B cell (primary cell): ENCODE results near the gene TPCN2. TPM values are rescaled to one million over a fixed set of nuclear protein-coding genes. Genes with fewer than 3 reads are reported as not detected.

Experiments
- ATAC-seq: fragments of 200-7000 bp; cut with Tn5 transposase; one replicate; pipeline ENCODE4 v1.10.0; 2021; ENCODE audit warnings: low read depth, mild to moderate bottlenecking, moderate number of reproducible peaks, moderate library complexity
- CTCF ChIA-PET: fragments of 350-600 bp; sonication (Branson Sonifier 250); formaldehyde crosslinking; loops from one replicate; lab custom pipeline; 2021; ENCODE audit warnings: antibody characterized with exemption, inconsistent platforms; lab: Charles Lee
- POLR2A ChIA-PET: fragments of 350-600 bp; sonication (Branson Sonifier 250); formaldehyde crosslinking; loops from one replicate; lab custom pipeline; 2021; ENCODE audit warnings: antibody characterized with exemption; lab: Charles Lee
- DNase-seq: peaks from one replicate; pipeline ENCODE4 v3.0.0; 2013
- H2AFZ ChIP-seq: 2 replicates; pipeline ENCODE4 v1.6.1; 2012; ENCODE audit warnings: mild to moderate bottlenecking, low read depth, low read length; ENCODE audit not compliant: insufficient read depth, poor library complexity, severe bottlenecking
- H3K27ac ChIP-seq, 2 donors: 1 replicate in 1 of 2; 2 replicates in 1 of 2; pipeline ENCODE4 v1.5.1; 2012 to 2013; ENCODE audit warnings: low read length in 2 of 2, mild to moderate bottlenecking in 2 of 2, moderate library complexity in 1 of 2
- H3K27me3 ChIP-seq, 4 experiments: fragments of 200-600 bp in 1 of 4; sonication (generic) in 1 of 4; replicated peaks in 1 of 4; 1 replicate in 2 of 4; 2 replicates in 2 of 4; pipeline versions ENCODE4 v1.6.1 to v1.7.0; 2013 to 2016; ENCODE audit warnings: low read length in 3 of 4, mild to moderate bottlenecking in 2 of 4, mixed read lengths in 1 of 4, moderate library complexity in 1 of 4; ENCODE audit not compliant: insufficient read depth in 4 of 4, control insufficient read depth in 3 of 4; ENCODE audit errors: control extremely low read depth in 1 of 4
- H3K36me3 ChIP-seq, 2 experiments: replicated peaks in 1 of 2; 1 replicate in 1 of 2; 2 replicates in 1 of 2; pipeline versions ENCODE4 v1.6.1 to v1.7.1; 2013; ENCODE audit warnings: low read length in 1 of 2; ENCODE audit not compliant: insufficient read depth in 2 of 2, control insufficient read depth in 1 of 2; ENCODE audit errors: control extremely low read depth in 1 of 2, extremely low read depth in 1 of 2
- H3K4me1 ChIP-seq, 2 donors: fragments of 200-600 bp in 1 of 2; sonication (generic) in 1 of 2; 1 replicate in 1 of 2; 2 replicates in 1 of 2; pipeline versions ENCODE4 v1.5.1 to v1.6.1; 2013 to 2017; ENCODE audit warnings: low read length in 2 of 2; ENCODE audit not compliant: control insufficient read depth in 2 of 2, insufficient read depth in 2 of 2
- H3K4me2 ChIP-seq: replicated peaks from 2 replicates; pipeline ENCODE3; 2012; ENCODE audit warnings: mild to moderate bottlenecking, low read depth, low read length; ENCODE audit not compliant: poor library complexity, severe bottlenecking
- H3K4me3 ChIP-seq, 5 experiments: fragments of 200-600 bp in 1 of 5; sonication (generic) in 1 of 5; 1 replicate in 3 of 5; 2 replicates in 2 of 5; pipeline versions ENCODE4 v1.5.1 to v1.7.0; 2011 to 2016; ENCODE audit warnings: low read length in 4 of 5, mild to moderate bottlenecking in 4 of 5, low read depth in 2 of 5, control low read depth in 1 of 5, moderate library complexity in 1 of 5; ENCODE audit not compliant: insufficient read depth in 1 of 5; ENCODE audit errors: control extremely low read depth in 1 of 5, extremely low read depth in 1 of 5
- H3K79me2 ChIP-seq: fragments of 200-600 bp; sonication (generic); one replicate; pipeline ENCODE4 v1.6.0; 2016; ENCODE audit warnings: low read length; ENCODE audit not compliant: control insufficient read depth, insufficient read depth
- H3K9ac ChIP-seq: fragments of 200-600 bp; sonication (generic); 2 replicates; pipeline ENCODE4 v1.6.1; 2017; ENCODE audit warnings: mild to moderate bottlenecking, low read length, moderate library complexity
- H3K9me3 ChIP-seq, 3 donors: one replicate each; pipeline versions ENCODE4 v1.6.1 to v1.7.1; 2013; ENCODE audit warnings: low read length in 2 of 3; ENCODE audit not compliant: control insufficient read depth in 2 of 3, insufficient read depth in 1 of 3; ENCODE audit errors: control extremely low read depth in 1 of 3
- H4K20me1 ChIP-seq: 2 replicates; pipeline ENCODE4 v1.6.0; 2012; ENCODE audit warnings: mild to moderate bottlenecking, low read length; ENCODE audit not compliant: insufficient read depth, control insufficient read depth, poor library complexity, severe bottlenecking
- H3K27ac Mint-ChIP-seq: one replicate; pipeline ENCODE4 v1.8.0; 2021; ENCODE audit warnings: mixed read lengths
- H3K27me3 Mint-ChIP-seq: one replicate; pipeline ENCODE4 v1.8.0; 2021; ENCODE audit warnings: mixed read lengths
- H3K4me1 Mint-ChIP-seq: one replicate; pipeline ENCODE4 v1.8.0; 2021; ENCODE audit warnings: mixed read lengths
- H3K4me3 Mint-ChIP-seq: one replicate; pipeline ENCODE4 v1.8.0; 2021; ENCODE audit warnings: mixed read lengths
- H3K9me3 Mint-ChIP-seq: one replicate; pipeline ENCODE4 v1.8.0; 2022; ENCODE audit warnings: mixed read lengths; ENCODE audit not compliant: insufficient read depth
- EZH2 ChIP-seq: IDR thresholded peaks from 2 replicates; pipeline ENCODE4 v1.6.1; 2012; ENCODE audit warnings: borderline replicate concordance, low read depth, mild to moderate bottlenecking, moderate library complexity, low read length; ENCODE audit not compliant: insufficient read depth, poor library complexity, severe bottlenecking
- WGBS: methylation state at CpG from one replicate; pipeline ENCODE4 v1.1.5; 2013; ENCODE audit warnings: missing lambda C conversion rate; ENCODE audit not compliant: insufficient coverage; 5-methylcytosine and 5-hydroxymethylcytosine counted together
- intact Hi-C: fragments of 100-400 bp; cut with micrococcal nuclease; formaldehyde crosslinking; loops from one replicate; pipeline ENCODE4 v1.10.0; 2022
- polyA plus RNA-seq: library from polyadenylated mRNA; depleted of rRNA; stranded (reverse); fragments of >200 nt; gene quantifications from 2 replicates; pipeline ENCODE4 v1.2.3, GENCODE V29; 2012
- total RNA-seq, 2 donors: library from RNA; stranded (reverse); fragments of 120-200 nt in 1 of 2; gene quantifications; 1 replicate in 1 of 2; 2 replicates in 1 of 2; pipeline versions ENCODE4 v1.2.3 to v1.2.4, GENCODE V29; 2013 to 2022
- TF ChIP-seq, protein P1 (sequence below): fragments of 200-600 bp; IDR thresholded peaks from one replicate; pipeline ENCODE4 v1.8.0; 2022; ENCODE audit warnings: antibody characterized with exemption, mild to moderate bottlenecking

Gene TPCN2
- total and polyA plus RNA-seq, 2 donors (not counting 1 experiment from before 2014, with no cell fraction given) = 16.8 to 71.4 TPM

DNA sequence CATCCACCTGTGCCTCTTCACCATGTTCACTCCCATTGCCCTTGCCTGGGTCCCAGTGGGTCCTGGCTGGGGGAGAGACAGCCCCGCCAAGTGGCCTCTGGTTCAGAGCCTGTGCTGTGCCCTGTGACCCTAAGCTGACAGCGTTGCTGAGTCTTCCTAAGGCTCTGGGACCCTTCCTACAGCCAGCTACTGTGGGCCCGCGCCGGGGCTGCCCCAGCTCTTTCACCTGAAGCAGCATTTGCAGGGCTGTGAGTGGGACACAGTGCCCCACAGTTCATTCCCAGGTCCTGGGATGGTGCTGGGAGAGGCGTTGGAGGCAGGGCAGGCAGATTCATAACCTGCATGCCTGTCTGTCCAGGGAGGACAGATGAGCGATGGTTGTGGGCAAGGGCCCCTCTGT lies 10.7 kb downstream of the TPCN2 start:
- H3K27ac ChIP-seq = no peak overlapping the region
- TF ChIP-seq, protein P1, sequence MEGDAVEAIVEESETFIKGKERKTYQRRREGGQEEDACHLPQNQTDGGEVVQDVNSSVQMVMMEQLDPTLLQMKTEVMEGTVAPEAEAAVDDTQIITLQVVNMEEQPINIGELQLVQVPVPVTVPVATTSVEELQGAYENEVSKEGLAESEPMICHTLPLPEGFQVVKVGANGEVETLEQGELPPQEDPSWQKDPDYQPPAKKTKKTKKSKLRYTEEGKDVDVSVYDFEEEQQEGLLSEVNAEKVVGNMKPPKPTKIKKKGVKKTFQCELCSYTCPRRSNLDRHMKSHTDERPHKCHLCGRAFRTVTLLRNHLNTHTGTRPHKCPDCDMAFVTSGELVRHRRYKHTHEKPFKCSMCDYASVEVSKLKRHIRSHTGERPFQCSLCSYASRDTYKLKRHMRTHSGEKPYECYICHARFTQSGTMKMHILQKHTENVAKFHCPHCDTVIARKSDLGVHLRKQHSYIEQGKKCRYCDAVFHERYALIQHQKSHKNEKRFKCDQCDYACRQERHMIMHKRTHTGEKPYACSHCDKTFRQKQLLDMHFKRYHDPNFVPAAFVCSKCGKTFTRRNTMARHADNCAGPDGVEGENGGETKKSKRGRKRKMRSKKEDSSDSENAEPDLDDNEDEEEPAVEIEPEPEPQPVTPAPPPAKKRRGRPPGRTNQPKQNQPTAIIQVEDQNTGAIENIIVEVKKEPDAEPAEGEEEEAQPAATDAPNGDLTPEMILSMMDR = no peak
- TF ChIP-seq EZH2 = no peak
- peaks cover 72% of the 10 kb centered on the region for H4K20me1 ChIP-seq
- Mint-ChIP-seq H3K9me3 (no peaks in the 10 kb centered on the region), H3K4me3 (no peak overlapping the region), H3K27me3 (no peaks in the 10 kb centered on the region), H3K27ac (no peak overlapping the region), H3K4me1 (peaks cover 23% of the 10 kb centered on the region)
- no peak overlapping the region for H2AFZ ChIP-seq
- no peak overlapping the region for H3K9ac ChIP-seq
- ChIA-PET CTCF (no interaction called here), POLR2A (no interaction called here)
- H3K4me2 ChIP-seq = no peak overlapping the region
- H3K27me3 ChIP-seq = no peaks in the 10 kb centered on the region
- ATAC-seq = no peak
- no peaks in the 10 kb centered on the region for H3K9me3 ChIP-seq
- DNase-seq = no peak
- H3K79me2 ChIP-seq = peaks cover 61% of the 10 kb centered on the region
- no peak overlapping the region for H3K4me3 ChIP-seq
- H3K4me1 ChIP-seq = peaks cover 24 to 32% of the 10 kb centered on the region in 2 donors
- 100% methylated on average over 6 of the region's 7 CpGs for WGBS
- intact Hi-C loops = no loop called here
- H3K36me3 ChIP-seq = peaks cover 2 to 43% of the 10 kb centered on the region in 2 experiments

DNA sequence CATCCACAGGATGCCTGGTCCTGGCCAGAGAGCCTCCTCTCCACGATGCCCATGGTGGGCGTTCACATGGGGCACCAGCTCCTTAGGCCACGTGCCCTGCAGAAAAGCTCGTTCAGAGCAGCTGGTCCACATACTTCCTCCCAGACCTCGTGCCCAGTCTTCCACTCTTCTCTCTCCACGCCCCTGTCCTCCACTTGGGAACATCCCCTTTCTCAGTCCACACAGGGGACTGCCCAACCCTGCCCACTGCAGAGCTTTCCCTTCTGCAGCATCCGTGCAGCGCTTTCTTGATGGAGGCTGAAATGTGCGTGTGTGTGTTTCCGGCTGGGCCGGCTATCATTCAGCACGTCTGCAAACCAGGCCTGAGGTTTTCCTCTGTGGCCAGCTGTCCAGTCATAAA lies 11.3 kb downstream of the TPCN2 start:
- POLR2A ChIA-PET = no interaction called here
- no peak overlapping the region for H3K4me2 ChIP-seq

More for the DNA sequence above, 11.3 kb downstream of the TPCN2 start:
- no peaks in the 10 kb centered on the region for H3K9me3 ChIP-seq
- H3K4me1 ChIP-seq = peaks cover 23 to 27% of the 10 kb centered on the region in 2 donors
- peaks cover 2 to 45% of the 10 kb centered on the region in 2 experiments for H3K36me3 ChIP-seq
- no peak overlapping the region for H3K27ac ChIP-seq
- TF ChIP-seq, protein P1 = no peak
- TF ChIP-seq EZH2 = no peak
- H2AFZ ChIP-seq = no peak overlapping the region
- 94% methylated on average over 12 of the region's 12 CpGs for WGBS
- Mint-ChIP-seq H3K27me3 (no peaks in the 10 kb centered on the region), H3K9me3 (no peaks in the 10 kb centered on the region), H3K27ac (no peak overlapping the region), H3K4me3 (no peak overlapping the region), H3K4me1 (peaks cover 22% of the 10 kb centered on the region)
- peaks cover 77% of the 10 kb centered on the region for H4K20me1 ChIP-seq
- CTCF ChIA-PET = no interaction called here
- DNase-seq (no peak), ATAC-seq (no peak)
- H3K4me3 ChIP-seq = no peak overlapping the region
- no peaks in the 10 kb centered on the region for H3K27me3 ChIP-seq
- peaks cover 66% of the 10 kb centered on the region for H3K79me2 ChIP-seq
- intact Hi-C loops = no loop called here
- H3K9ac ChIP-seq = no peak overlapping the region
